Endothelial cell of umbilical vein (primary cell): ENCODE measurements around the gene MRPL17. TPM values are rescaled to one million over a fixed set of nuclear protein-coding genes. Genes with fewer than 3 reads are reported as not detected.

Experiments used
- BruUV-seq: library from RNA; stranded (reverse); fragments of 400-500 nt; replicated peaks from 2 replicates; lab custom pipeline; 2021; lab: Mats Ljungman, UMichigan
- CTCF ChIA-PET: fragments of 300-600, 350-600 bp; sonication (Branson Sonifier 250); formaldehyde crosslinking; loops from one replicate; lab custom pipeline; 2021; ENCODE audit warnings: antibody characterized with exemption, inconsistent platforms; lab: Charles Lee
- POLR2A ChIA-PET: fragments of 300-600, 350-600 bp; sonication (Branson Sonifier 250); formaldehyde crosslinking; loops from one replicate; lab custom pipeline; 2021; ENCODE audit warnings: antibody characterized with exemption, inconsistent platforms; lab: Charles Lee
- DNase-seq: peaks from one replicate; pipeline ENCODE4 v3.0.0-alpha.2; 2011; ENCODE audit warnings: low read depth, low spot score
- FAIRE-seq: peaks from 2 replicates; lab custom pipeline; 2011; peaks lifted over from hg19 to GRCh38; lab: Jason Lieb, UNC
- H2AFZ ChIP-seq: 2 replicates; pipeline ENCODE4 v1.6.0; 2012; ENCODE audit warnings: low read depth, low read length, control low read depth, inconsistent platforms
- H3K27ac ChIP-seq: 2 replicates; pipeline ENCODE4 v1.5.1; 2011; ENCODE audit warnings: low read depth, mild to moderate bottlenecking, control low read depth, low read length, moderate library complexity; ENCODE audit not compliant: insufficient read depth
- H3K27me3 ChIP-seq, 2 experiments: 2 replicates each; pipeline versions ENCODE4 v1.6.0 to v1.6.1; 2011; ENCODE audit warnings: low read length in 2 of 2, mixed read lengths in 1 of 2; ENCODE audit not compliant: control insufficient read depth in 2 of 2, insufficient read depth in 2 of 2
- H3K36me3 ChIP-seq, 2 experiments: 2 replicates in 1 of 2; 3 replicates in 1 of 2; pipeline ENCODE4 v1.5.1; 2011; ENCODE audit warnings: low read length in 2 of 2, mild to moderate bottlenecking in 1 of 2, moderate library complexity in 1 of 2; ENCODE audit not compliant: control insufficient read depth in 2 of 2, insufficient read depth in 2 of 2; ENCODE audit errors: extremely low read depth in 1 of 2
- H3K4me1 ChIP-seq: 3 replicates; pipeline ENCODE4 v1.5.1; 2011; ENCODE audit warnings: mild to moderate bottlenecking, low read length; ENCODE audit not compliant: control insufficient read depth, insufficient read depth; ENCODE audit errors: extremely low read depth
- H3K4me2 ChIP-seq: 2 replicates; pipeline ENCODE4 v1.6.1; 2011; ENCODE audit warnings: low read length, control low read depth, mixed read lengths; ENCODE audit not compliant: insufficient read depth
- H3K4me3 ChIP-seq, 3 experiments: fragments of 200-600 bp in 1 of 3; sonication (generic), shearing (Covaris generic) in 1 of 3; replicated peaks in 1 of 3; 2 replicates each; pipeline ENCODE4 v1.5.1; 2011 to 2016; ENCODE audit warnings: control low read depth in 3 of 3, low read length in 3 of 3, mild to moderate bottlenecking in 2 of 3, inconsistent platforms in 1 of 3, low read depth in 1 of 3, moderate library complexity in 1 of 3; ENCODE audit not compliant: insufficient read depth in 1 of 3
- H3K79me2 ChIP-seq: 2 replicates; pipeline ENCODE4 v1.6.0; 2012; ENCODE audit warnings: low read length, inconsistent platforms; ENCODE audit not compliant: control insufficient read depth, insufficient read depth
- H3K9ac ChIP-seq: replicated peaks from 2 replicates; pipeline ENCODE3; 2011; ENCODE audit warnings: low read length, control low read depth; ENCODE audit not compliant: insufficient read depth; ENCODE audit errors: extremely low read depth
- H3K9me1 ChIP-seq: replicated peaks from 3 replicates; pipeline ENCODE4 v1.6.0; 2011; ENCODE audit warnings: mild to moderate bottlenecking, low read length; ENCODE audit not compliant: control insufficient read depth, insufficient read depth; ENCODE audit errors: extremely low read depth
- H3K9me3 ChIP-seq: replicated peaks from 2 replicates; pipeline ENCODE4 v1.5.1; 2012; ENCODE audit warnings: low read length, inconsistent platforms; ENCODE audit not compliant: control insufficient read depth, insufficient read depth
- H4K20me1 ChIP-seq: replicated peaks from 2 replicates; pipeline ENCODE3; 2011; ENCODE audit warnings: mild to moderate bottlenecking, low read length; ENCODE audit not compliant: control insufficient read depth, insufficient read depth; ENCODE audit errors: extremely low read depth
- EZH2 ChIP-seq: IDR thresholded peaks from 2 replicates; pipeline ENCODE4 v1.6.1; 2012; ENCODE audit warnings: borderline replicate concordance, low read depth, mild to moderate bottlenecking, moderate library complexity, low read length, inconsistent platforms; ENCODE audit not compliant: severe bottlenecking
- FOS ChIP-seq: IDR thresholded peaks from 2 replicates; pipeline ENCODE4 v1.6.1; 2011; ENCODE audit warnings: mild to moderate bottlenecking, low read length, moderate library complexity, borderline replicate concordance; ENCODE audit not compliant: insufficient read depth
- GATA2 ChIP-seq: IDR thresholded peaks from 2 replicates; pipeline ENCODE4 v1.7.0; 2011; ENCODE audit warnings: low read depth, mild to moderate bottlenecking, moderate library complexity, mixed read lengths, low read length; ENCODE audit not compliant: insufficient read length, insufficient read depth
- JUN ChIP-seq: IDR thresholded peaks from 2 replicates; pipeline ENCODE4 v1.6.1; 2011; ENCODE audit warnings: borderline replicate concordance, low read depth; ENCODE audit not compliant: insufficient read length, insufficient read depth
- MYC ChIP-seq: IDR thresholded peaks from one replicate; pipeline ENCODE4 v1.6.1; 2011; ENCODE audit warnings: mild to moderate bottlenecking, low read depth, low read length
- POLR2A ChIP-seq: IDR thresholded peaks from 2 replicates; pipeline ENCODE4 v1.6.1; 2012; ENCODE audit warnings: low read depth, mild to moderate bottlenecking, control low read depth, low read length
- POLR2AphosphoS5 ChIP-seq: IDR thresholded peaks from 2 replicates; pipeline ENCODE4 v1.6.1; 2012; ENCODE audit warnings: low read depth, mild to moderate bottlenecking, control low read depth, low read length, moderate library complexity; ENCODE audit not compliant: insufficient read depth
- dilution Hi-C: fragments of 300-500 bp; cut with MboI; formaldehyde crosslinking; loops from one replicate; pipeline ENCODE4 v1.15.0; 2019; ENCODE audit warnings: low sequenced_read_pairs; ENCODE audit not compliant: extremely low pct_ligation_motif_present
- intact Hi-C: fragments of 100-400 bp; cut with micrococcal nuclease; formaldehyde crosslinking; loops from one replicate; pipeline ENCODE4 v1.10.0; 2022
- polyA plus RNA-seq, 4 experiments: library from polyadenylated mRNA; depleted of rRNA in 3 of 4; stranded (reverse) in 3 of 4; unstranded in 1 of 4; fragments of >200 nt; gene quantifications; 2 replicates each; pipeline versions ENCODE4 v1.2.1 to v1.2.3, GENCODE V29; 2011 to 2012; ENCODE audit warnings: missing spikeins in 1 of 4
- total RNA-seq: library from RNA; stranded (reverse); gene quantifications from 2 replicates; pipeline ENCODE4 v1.2.3, GENCODE V29; 2021
- TF ChIP-seq, protein P1 (sequence below): IDR thresholded peaks from 2 replicates; pipeline ENCODE4 v1.6.1; 2011; ENCODE audit not compliant: insufficient read depth, insufficient read length
- TF ChIP-seq, protein P2 (sequence below), 2 donors: IDR thresholded peaks; 1 replicate in 1 of 2; 2 replicates in 1 of 2; pipeline ENCODE4 v1.5.1; 2011; ENCODE audit warnings: low read length in 2 of 2, mild to moderate bottlenecking in 2 of 2, moderate library complexity in 2 of 2, control low read depth in 1 of 2, inconsistent platforms in 1 of 2, low read depth in 1 of 2; ENCODE audit not compliant: insufficient read depth in 1 of 2; ENCODE audit errors: extremely low read depth in 1 of 2

MRPL17 gene
- total and polyA plus RNA-seq, 2 donors (not counting 3 experiments of a cell fraction or from before 2014, with no cell fraction given) = 67.6 to 87.2 TPM

DNA sequence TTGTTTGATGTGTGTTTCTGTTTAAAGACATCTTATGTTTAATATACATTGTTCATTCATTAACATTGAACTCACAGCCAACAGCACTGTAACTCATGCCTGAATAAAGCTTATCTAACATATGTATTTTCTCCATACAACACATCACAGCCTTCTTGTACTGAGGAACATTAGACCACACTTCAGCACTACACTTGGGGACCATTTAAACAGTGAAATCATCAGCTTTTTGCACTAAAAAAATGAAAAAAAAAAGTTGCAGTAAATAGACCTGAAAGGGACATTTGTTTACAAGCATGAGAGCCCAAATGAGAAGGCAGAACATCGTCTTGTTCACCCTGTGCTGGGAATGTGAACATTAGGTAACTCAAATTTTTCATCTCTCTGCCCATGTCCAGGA, 48.6 kb downstream of the MRPL17 start:
- H4K20me1 ChIP-seq = no peaks in the 10 kb centered on the region
- CTCF ChIA-PET = interaction anchor here (0.6 to 2.9 kb wide), 13 partner anchors 12 to 104 kb away, joined by 3 to 23 read pairs (median 5); partner anchors contain the start of genes MRPL17 and TPP1
- H3K79me2 ChIP-seq = peaks cover 2% of the 10 kb centered on the region
- no peak overlapping the region for H2AFZ ChIP-seq
- POLR2A ChIA-PET = no interaction called here
- no peaks in the 10 kb centered on the region for H3K27me3 ChIP-seq
- TF ChIP-seq JUN = no peak
- TF ChIP-seq EZH2 = no peak
- TF ChIP-seq POLR2A = no peak
- TF ChIP-seq, protein P1, sequence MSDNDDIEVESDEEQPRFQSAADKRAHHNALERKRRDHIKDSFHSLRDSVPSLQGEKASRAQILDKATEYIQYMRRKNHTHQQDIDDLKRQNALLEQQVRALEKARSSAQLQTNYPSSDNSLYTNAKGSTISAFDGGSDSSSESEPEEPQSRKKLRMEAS = no peak
- TF ChIP-seq GATA2 = no peak
- TF ChIP-seq, protein P2, sequence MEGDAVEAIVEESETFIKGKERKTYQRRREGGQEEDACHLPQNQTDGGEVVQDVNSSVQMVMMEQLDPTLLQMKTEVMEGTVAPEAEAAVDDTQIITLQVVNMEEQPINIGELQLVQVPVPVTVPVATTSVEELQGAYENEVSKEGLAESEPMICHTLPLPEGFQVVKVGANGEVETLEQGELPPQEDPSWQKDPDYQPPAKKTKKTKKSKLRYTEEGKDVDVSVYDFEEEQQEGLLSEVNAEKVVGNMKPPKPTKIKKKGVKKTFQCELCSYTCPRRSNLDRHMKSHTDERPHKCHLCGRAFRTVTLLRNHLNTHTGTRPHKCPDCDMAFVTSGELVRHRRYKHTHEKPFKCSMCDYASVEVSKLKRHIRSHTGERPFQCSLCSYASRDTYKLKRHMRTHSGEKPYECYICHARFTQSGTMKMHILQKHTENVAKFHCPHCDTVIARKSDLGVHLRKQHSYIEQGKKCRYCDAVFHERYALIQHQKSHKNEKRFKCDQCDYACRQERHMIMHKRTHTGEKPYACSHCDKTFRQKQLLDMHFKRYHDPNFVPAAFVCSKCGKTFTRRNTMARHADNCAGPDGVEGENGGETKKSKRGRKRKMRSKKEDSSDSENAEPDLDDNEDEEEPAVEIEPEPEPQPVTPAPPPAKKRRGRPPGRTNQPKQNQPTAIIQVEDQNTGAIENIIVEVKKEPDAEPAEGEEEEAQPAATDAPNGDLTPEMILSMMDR (IDR thresholded peaks at IDR 0.05; ENCODE audit: extremely low read depth in 1 of 2, insufficient read depth in 1 of 2, low read depth in 1 of 2, low read length in 2 of 2) = no peak
- TF ChIP-seq MYC = no peak
- no peak for TF ChIP-seq FOS
- TF ChIP-seq POLR2AphosphoS5 = no peak
- no peaks in the 10 kb centered on the region for H3K9me3 ChIP-seq
- BruUV-seq = no TSS peak
- peak overlapping the region; percentile 79 for H3K4me2 ChIP-seq
- no peak overlapping the region for H3K4me3 ChIP-seq
- peaks cover 47% of the 10 kb centered on the region for H3K4me1 ChIP-seq
- FAIRE-seq (peak; percentile 69), DNase-seq (no peak)
- intact Hi-C loops (loop anchor here (2.0 kb wide), 1 partner anchor 16 kb away; no protein-coding TSS in a partner anchor), dilution Hi-C loops (no loop called here)
- H3K36me3 ChIP-seq = peaks cover 0 to 42% of the 10 kb centered on the region in 2 experiments
- peak overlapping the region; percentile 44 for H3K9ac ChIP-seq
- H3K27ac ChIP-seq = peak overlapping the region; percentile 91
- no peaks in the 10 kb centered on the region for H3K9me1 ChIP-seq
